ENCODE measurements around the gene EXOC3.

GRCh38 chr5:407051-407450, 35.9 kb upstream of the EXOC3 start:
- TF ChIP-seq POLR2A (IDR thresholded peaks at IDR 0.05; ENCODE audit: low read depth, low read length) (no peak), TAF1 (IDR thresholded peaks at IDR 0.05; ENCODE audit: borderline replicate concordance, low read depth, low read length) (no peak)
